Large intestine (tissue), 3 donors: ENCODE measurements around the gene SPATA19. TPM values are rescaled to one million over a fixed set of nuclear protein-coding genes. Genes with fewer than 3 reads are reported as not detected.

ENCODE experiments used
- DNase-seq, 2 donors: peaks; one replicate each; pipeline versions ENCODE4 v3.0.0 to v3.0.0-alpha.2; 2013
- H3K27ac ChIP-seq: one replicate; pipeline ENCODE4 v1.5.1; 2013; ENCODE audit warnings: low read length
- H3K27me3 ChIP-seq: 2 replicates; pipeline ENCODE4 v1.6.1; 2013; ENCODE audit warnings: low read length; ENCODE audit not compliant: control insufficient read depth, insufficient read depth
- H3K36me3 ChIP-seq: 2 replicates; pipeline ENCODE4 v1.6.1; 2013; ENCODE audit warnings: low read length; ENCODE audit not compliant: control insufficient read depth, insufficient read depth
- H3K4me1 ChIP-seq: one replicate; pipeline ENCODE4 v1.6.1; 2013; ENCODE audit warnings: low read length; ENCODE audit not compliant: control insufficient read depth, insufficient read depth
- H3K4me3 ChIP-seq: one replicate; pipeline ENCODE4 v1.5.1; 2013; ENCODE audit warnings: low read length
- H3K9me3 ChIP-seq: one replicate; pipeline ENCODE4 v1.6.1; 2013; ENCODE audit warnings: mild to moderate bottlenecking, low read depth, low read length, moderate library complexity; ENCODE audit not compliant: control insufficient read depth
- WGBS: methylation state at CpG from one replicate; pipeline ENCODE4 v1.1.5; 2013; ENCODE audit warnings: low lambda C conversion rate; ENCODE audit not compliant: insufficient coverage; 5-methylcytosine and 5-hydroxymethylcytosine counted together
- polyA plus RNA-seq: library from polyadenylated mRNA; unstranded; fragments of 120-200 nt; gene quantifications from one replicate; pipeline ENCODE4 v1.2.1, GENCODE V29; 2013

SPATA19 gene
- polyA plus RNA-seq, 1 donor = not detected

GRCh38 chr11:133840479-133840941 is 4.8 kb downstream of the SPATA19 start:
- Histone ChIP-seq H3K4me3 (no peak overlapping the region), H3K27me3 (no peaks in the 10 kb centered on the region), H3K4me1 (no peaks in the 10 kb centered on the region), H3K27ac (no peak overlapping the region), H3K36me3 (no peaks in the 10 kb centered on the region), H3K9me3 (no peaks in the 10 kb centered on the region)
- DNase-seq = no peak
- no CpG with 5 or more reads among the region's 7 CpGs for WGBS

GRCh38 chr11:133835593-133836548 is 9.4 kb downstream of the SPATA19 start:
- WGBS = 67% methylated on average over 1 of the region's 12 CpGs
- DNase-seq = no peak

GRCh38 chr11:133834682-133835592 is 10.4 kb downstream of the SPATA19 start:
- Histone ChIP-seq H3K27ac (no peak overlapping the region), H3K9me3 (peaks cover 6% of the 10 kb centered on the region), H3K27me3 (no peaks in the 10 kb centered on the region), H3K4me1 (no peaks in the 10 kb centered on the region), H3K36me3 (no peaks in the 10 kb centered on the region), H3K4me3 (no peak overlapping the region)
- no CpG with 5 or more reads among the region's 11 CpGs for WGBS
- peak in 1 of 2 donors; percentile 23 for DNase-seq

More at GRCh38 chr11:133835593-133836548, 9.4 kb downstream of the SPATA19 start:
- peaks cover 6% of the 10 kb centered on the region for H3K9me3 ChIP-seq
- H3K27me3 ChIP-seq = no peaks in the 10 kb centered on the region
- H3K36me3 ChIP-seq = no peaks in the 10 kb centered on the region
- H3K4me1 ChIP-seq = no peaks in the 10 kb centered on the region
- no peak overlapping the region for H3K27ac ChIP-seq
- H3K4me3 ChIP-seq = no peak overlapping the region

GRCh38 chr11:133833898-133834681 is 11.2 kb downstream of the SPATA19 start:
- DNase-seq = no peak
- WGBS = no CpG with 5 or more reads among the region's 17 CpGs
- Histone ChIP-seq H3K27me3 (no peaks in the 10 kb centered on the region), H3K4me1 (no peaks in the 10 kb centered on the region), H3K9me3 (peaks cover 6% of the 10 kb centered on the region), H3K4me3 (no peak overlapping the region), H3K36me3 (no peaks in the 10 kb centered on the region), H3K27ac (no peak overlapping the region)

- DNase-seq = no peak
- Histone ChIP-seq H3K27ac (no peak overlapping the region), H3K27me3 (no peaks in the 10 kb centered on the region), H3K36me3 (no peaks in the 10 kb centered on the region), H3K9me3 (peaks cover 6% of the 10 kb centered on the region), H3K4me1 (no peaks in the 10 kb centered on the region), H3K4me3 (no peak overlapping the region)
- no CpG with 5 or more reads among the region's 86 CpGs for WGBS
Measured at GRCh38 chr11:133832991-133833897, 12.1 kb downstream of the SPATA19 start.

- 80% methylated on average over 1 of the region's 53 CpGs for WGBS
- no peak for DNase-seq
- Histone ChIP-seq H3K27me3 (no peaks in the 10 kb centered on the region), H3K4me1 (no peaks in the 10 kb centered on the region), H3K9me3 (peaks cover 6% of the 10 kb centered on the region), H3K27ac (no peak overlapping the region), H3K36me3 (no peaks in the 10 kb centered on the region), H3K4me3 (no peak overlapping the region)
Measured at GRCh38 chr11:133832096-133832990, 13.0 kb downstream of the SPATA19 start.

GRCh38 chr11:133830931-133831907 is 14.1 kb downstream of the SPATA19 start:
- no peak overlapping the region for H3K27ac ChIP-seq
- H3K4me3 ChIP-seq = no peak overlapping the region
- no peak for DNase-seq
- 86% methylated on average over 1 of the region's 8 CpGs for WGBS
- no peaks in the 10 kb centered on the region for H3K4me1 ChIP-seq
- H3K9me3 ChIP-seq = peaks cover 6% of the 10 kb centered on the region
- H3K27me3 ChIP-seq = no peaks in the 10 kb centered on the region
- no peaks in the 10 kb centered on the region for H3K36me3 ChIP-seq

- Histone ChIP-seq H3K4me1 (no peaks in the 10 kb centered on the region), H3K27me3 (no peaks in the 10 kb centered on the region), H3K4me3 (no peak overlapping the region), H3K9me3 (peaks cover 6% of the 10 kb centered on the region), H3K27ac (no peak overlapping the region), H3K36me3 (no peaks in the 10 kb centered on the region)
- WGBS = no CpG with 5 or more reads among the region's 2 CpGs
- DNase-seq = no peak
Measured at GRCh38 chr11:133829566-133829965, 15.7 kb downstream of the SPATA19 start.
